ENCODE data around the gene NPIPB8.

GRCh38 chr16:28589069-28589468 is 48.8 kb upstream of the NPIPB8 start:
- no peak for TF ChIP-seq CTCF (IDR thresholded peaks at IDR 0.05)
- no peak for TF ChIP-seq POLR2A (IDR thresholded peaks at IDR 0.05)
